HEK293 (cell line): Measurements from ENCODE around the gene LRRC74B.

ENCODE experiments used
- BCL11B ChIP-seq: fragments of 450-650 bp; formaldehyde crosslinking; IDR thresholded peaks from 2 replicates; pipeline ENCODE4 v1.5.1; 2016; ENCODE audit warnings: low read depth, missing biosample characterization, missing genetic modification characterization
- FEZF1 ChIP-seq: fragments of 450-650 bp; formaldehyde crosslinking; IDR thresholded peaks from 2 replicates; pipeline ENCODE4 v1.5.1; 2016; ENCODE audit warnings: missing biosample characterization, missing genetic modification characterization
- GLI4 ChIP-seq: fragments of 450-650 bp; formaldehyde crosslinking; IDR thresholded peaks from 2 replicates; pipeline ENCODE4 v1.5.1; 2016; ENCODE audit warnings: missing biosample characterization, missing genetic modification characterization
- KLF16 ChIP-seq: fragments of 450-650 bp; formaldehyde crosslinking; IDR thresholded peaks from 2 replicates; pipeline ENCODE4 v1.5.1; 2017; ENCODE audit warnings: missing biosample characterization, missing genetic modification characterization
- KLF9 ChIP-seq: fragments of 450-650 bp; formaldehyde crosslinking; IDR thresholded peaks from 2 replicates; pipeline ENCODE4 v1.5.1; 2016; ENCODE audit warnings: missing biosample characterization, missing genetic modification characterization, low read depth
- OSR2 ChIP-seq: fragments of 450-650 bp; formaldehyde crosslinking; IDR thresholded peaks from 2 replicates; pipeline ENCODE4 v1.5.1; 2016; ENCODE audit warnings: missing biosample characterization, missing genetic modification characterization
- SCRT1 ChIP-seq: fragments of 450-650 bp; formaldehyde crosslinking; IDR thresholded peaks from 2 replicates; pipeline ENCODE4 v1.5.1; 2016; ENCODE audit warnings: missing biosample characterization, missing genetic modification characterization, borderline replicate concordance
- SP3 ChIP-seq: fragments of 450-650 bp; formaldehyde crosslinking; IDR thresholded peaks from 2 replicates; pipeline ENCODE4 v1.5.1; 2016; ENCODE audit warnings: missing biosample characterization, missing genetic modification characterization
- ZBTB1 ChIP-seq: fragments of 450-650 bp; formaldehyde crosslinking; IDR thresholded peaks from 2 replicates; pipeline ENCODE4 v1.5.1; 2016; ENCODE audit warnings: missing biosample characterization, missing genetic modification characterization
- ZBTB20 ChIP-seq: fragments of 450-650 bp; formaldehyde crosslinking; IDR thresholded peaks from 2 replicates; pipeline ENCODE4 v1.5.1; 2016; ENCODE audit warnings: missing biosample characterization, missing genetic modification characterization
- ZBTB7A ChIP-seq: fragments of 450-650 bp; formaldehyde crosslinking; IDR thresholded peaks from 2 replicates; pipeline ENCODE4 v1.5.1; 2016; ENCODE audit warnings: low read depth, missing biosample characterization, missing genetic modification characterization
- ZFP3 ChIP-seq: fragments of 450-650 bp; formaldehyde crosslinking; IDR thresholded peaks from 2 replicates; pipeline ENCODE4 v1.5.1; 2016; ENCODE audit warnings: low read depth, missing biosample characterization, missing genetic modification characterization
- ZNF10 ChIP-seq: fragments of 450-650 bp; formaldehyde crosslinking; IDR thresholded peaks from 2 replicates; pipeline ENCODE4 v1.5.1; 2017; ENCODE audit warnings: missing biosample characterization, missing genetic modification characterization
- ZNF274 ChIP-seq, 2 experiments: fragments of 200-500 bp in 1 of 2; fragments of 450-650 bp in 1 of 2; sonication (Bioruptor generic) in 1 of 2; formaldehyde crosslinking in 1 of 2; IDR thresholded peaks; 2 replicates each; pipeline versions ENCODE4 v1.5.1 to v1.6.1; 2014 to 2016; ENCODE audit warnings: borderline replicate concordance in 1 of 2, inconsistent platforms in 1 of 2, low read length in 1 of 2, missing biosample characterization in 1 of 2, missing genetic modification characterization in 1 of 2
- ZNF335 ChIP-seq: fragments of 450-650 bp; formaldehyde crosslinking; conservative IDR thresholded peaks from 2 replicates; pipeline ENCODE4 v1.5.1; 2016; ENCODE audit warnings: missing biosample characterization, missing genetic modification characterization
- ZNF37A ChIP-seq: fragments of 450-650 bp; IDR thresholded peaks from 2 replicates; pipeline ENCODE4 v1.5.1; 2018; ENCODE audit warnings: missing biosample characterization, missing genetic modification characterization
- ZNF391 ChIP-seq: fragments of 450-650 bp; formaldehyde crosslinking; IDR thresholded peaks from 2 replicates; pipeline ENCODE4 v1.5.1; 2016; ENCODE audit warnings: low read depth, missing biosample characterization, missing genetic modification characterization, borderline replicate concordance
- ZNF394 ChIP-seq: fragments of 450-650 bp; formaldehyde crosslinking; IDR thresholded peaks from 2 replicates; pipeline ENCODE4 v1.5.1; 2016; ENCODE audit warnings: missing biosample characterization, missing genetic modification characterization, mild to moderate bottlenecking, moderate library complexity, borderline replicate concordance
- ZNF521 ChIP-seq: fragments of 450-650 bp; formaldehyde crosslinking; IDR thresholded peaks from 2 replicates; pipeline ENCODE4 v1.5.1; 2017; ENCODE audit warnings: missing biosample characterization, mild to moderate bottlenecking, missing genetic modification characterization
- ZNF677 ChIP-seq: fragments of 450-650 bp; IDR thresholded peaks from 2 replicates; pipeline ENCODE4 v1.5.0; 2018; ENCODE audit warnings: missing biosample characterization, mild to moderate bottlenecking, missing genetic modification characterization, moderate library complexity
- ZNF701 ChIP-seq: fragments of 450-650 bp; formaldehyde crosslinking; IDR thresholded peaks from 2 replicates; pipeline ENCODE4 v1.5.1; 2016; ENCODE audit warnings: missing biosample characterization, missing genetic modification characterization
- ZNF792 ChIP-seq: fragments of 450-650 bp; formaldehyde crosslinking; IDR thresholded peaks from 2 replicates; pipeline ENCODE4 v1.5.1; 2016; ENCODE audit warnings: missing biosample characterization, missing genetic modification characterization
- ZNF830 ChIP-seq: fragments of 450-650 bp; IDR thresholded peaks from 2 replicates; pipeline ENCODE4 v1.5.0; 2018; ENCODE audit warnings: missing biosample characterization, missing genetic modification characterization, low read depth, mild to moderate bottlenecking, moderate library complexity
- ZSCAN16 ChIP-seq: fragments of 450-650 bp; formaldehyde crosslinking; IDR thresholded peaks from 2 replicates; pipeline ENCODE4 v1.5.1; 2016; ENCODE audit warnings: missing biosample characterization, missing genetic modification characterization
- ZSCAN23 ChIP-seq: fragments of 450-650 bp; formaldehyde crosslinking; IDR thresholded peaks from 2 replicates; pipeline ENCODE4 v1.5.1; 2016; ENCODE audit warnings: missing biosample characterization, missing genetic modification characterization
- ZSCAN30 ChIP-seq: fragments of 450-650 bp; IDR thresholded peaks from 2 replicates; pipeline ENCODE4 v1.5.1; 2018; ENCODE audit warnings: missing biosample characterization, mild to moderate bottlenecking, missing genetic modification characterization, moderate library complexity
- TF ChIP-seq, protein P1 (sequence below): fragments of 450-650 bp; formaldehyde crosslinking; IDR thresholded peaks from 2 replicates; pipeline ENCODE4 v1.5.1; 2016; ENCODE audit warnings: missing biosample characterization, missing genetic modification characterization
- TF ChIP-seq, protein P2 (sequence below): fragments of 450-650 bp; formaldehyde crosslinking; IDR thresholded peaks from 2 replicates; pipeline ENCODE4 v1.5.1; 2016; ENCODE audit warnings: missing biosample characterization, missing genetic modification characterization, borderline replicate concordance
- TF ChIP-seq, protein P3 (sequence below): fragments of 450-650 bp; formaldehyde crosslinking; optimal IDR thresholded peaks from 2 replicates; pipeline ENCODE3; 2016; ENCODE audit warnings: missing biosample characterization, mild to moderate bottlenecking, missing genetic modification characterization
- TF ChIP-seq, protein P4 (sequence below): fragments of 450-650 bp; formaldehyde crosslinking; IDR thresholded peaks from 2 replicates; pipeline ENCODE4 v1.5.1; 2016; ENCODE audit warnings: missing biosample characterization, missing genetic modification characterization

The LRRC74B gene

DNA sequence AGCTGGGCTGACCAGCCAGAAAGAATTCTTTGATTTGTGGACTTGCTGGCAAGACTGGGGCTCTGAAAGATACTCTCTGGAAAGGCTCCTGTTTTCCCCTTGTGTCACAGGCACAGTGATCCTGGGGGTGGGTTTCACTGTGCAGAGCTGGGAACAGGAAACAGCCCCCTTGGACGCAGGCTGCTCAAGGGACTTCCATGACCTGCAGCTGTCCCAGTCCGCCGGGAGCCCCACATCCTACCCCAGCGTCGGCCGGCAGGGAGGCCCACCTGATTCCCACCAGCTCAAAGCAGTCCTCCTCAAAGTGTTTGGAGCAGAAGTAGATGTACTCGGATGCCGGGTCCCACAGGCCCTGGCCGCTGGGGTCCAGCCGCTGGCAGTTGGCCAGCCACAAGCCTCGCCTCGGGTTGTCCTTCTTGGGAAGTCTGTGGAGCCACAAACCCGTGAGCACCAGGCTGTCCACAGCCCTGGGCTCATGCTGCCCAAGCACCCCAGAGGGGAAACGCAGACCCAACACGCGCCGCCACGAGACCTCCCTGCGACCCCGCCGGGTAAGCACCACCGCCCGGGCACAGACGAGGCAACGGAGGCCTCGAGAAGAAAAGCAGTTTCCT, 44.7 kb upstream of the LRRC74B start (continued):
- TF ChIP-seq ZNF521 (tag by site-specific recombination) (no peak), SP3 (tag by site-specific recombination) (no peak), ZBTB7A (tag by site-specific recombination) (peak; percentile 87), ZBTB1 (no peak; the same call in 1 of the 2 replicates), ZNF701 (tag by site-specific recombination) (0 out of 2 replicates have a peak, but pooled peaks have one; percentile 24), SCRT1 (tag by site-specific recombination) (no peak), ZFP3 (tag by site-specific recombination) (no peak), ZNF677 (tag by site-specific recombination) (no peak), KLF16 (tag by site-specific recombination) (no peak), ZNF391 (no peak), ZNF335 (tag by site-specific recombination) (peak; percentile 67), ZNF394 (tag by site-specific recombination) (no peak), ZNF37A (tag by site-specific recombination) (no peak), ZNF830 (no peak), ZNF10 (tag by site-specific recombination) (no peak), ZSCAN23 (tag by site-specific recombination) (no peak), ZSCAN16 (no peak), KLF9 (tag by site-specific recombination) (0 out of 2 replicates have a peak, but pooled peaks have one; percentile 11), ZNF792 (tag by site-specific recombination) (0 out of 2 replicates have a peak, but pooled peaks have one; percentile 81), FEZF1 (tag by site-specific recombination) (no peak), BCL11B (no peak), GLI4 (tag by site-specific recombination) (0 out of 2 replicates have a peak, but pooled peaks have one; percentile 53), ZBTB20 (tag by site-specific recombination) (peak; percentile 58; the same call in 1 of the 2 replicates), OSR2 (tag by site-specific recombination) (no peak), ZSCAN30 (tag by site-specific recombination) (no peak), ZNF274 (IDR thresholded peaks at IDR 0.05; ENCODE audit: low read length) (no peak), ZNF274 (tag by site-specific recombination; IDR thresholded peaks at IDR 0.05; ENCODE audit: borderline replicate concordance) (no peak)
- TF ChIP-seq, protein P1, sequence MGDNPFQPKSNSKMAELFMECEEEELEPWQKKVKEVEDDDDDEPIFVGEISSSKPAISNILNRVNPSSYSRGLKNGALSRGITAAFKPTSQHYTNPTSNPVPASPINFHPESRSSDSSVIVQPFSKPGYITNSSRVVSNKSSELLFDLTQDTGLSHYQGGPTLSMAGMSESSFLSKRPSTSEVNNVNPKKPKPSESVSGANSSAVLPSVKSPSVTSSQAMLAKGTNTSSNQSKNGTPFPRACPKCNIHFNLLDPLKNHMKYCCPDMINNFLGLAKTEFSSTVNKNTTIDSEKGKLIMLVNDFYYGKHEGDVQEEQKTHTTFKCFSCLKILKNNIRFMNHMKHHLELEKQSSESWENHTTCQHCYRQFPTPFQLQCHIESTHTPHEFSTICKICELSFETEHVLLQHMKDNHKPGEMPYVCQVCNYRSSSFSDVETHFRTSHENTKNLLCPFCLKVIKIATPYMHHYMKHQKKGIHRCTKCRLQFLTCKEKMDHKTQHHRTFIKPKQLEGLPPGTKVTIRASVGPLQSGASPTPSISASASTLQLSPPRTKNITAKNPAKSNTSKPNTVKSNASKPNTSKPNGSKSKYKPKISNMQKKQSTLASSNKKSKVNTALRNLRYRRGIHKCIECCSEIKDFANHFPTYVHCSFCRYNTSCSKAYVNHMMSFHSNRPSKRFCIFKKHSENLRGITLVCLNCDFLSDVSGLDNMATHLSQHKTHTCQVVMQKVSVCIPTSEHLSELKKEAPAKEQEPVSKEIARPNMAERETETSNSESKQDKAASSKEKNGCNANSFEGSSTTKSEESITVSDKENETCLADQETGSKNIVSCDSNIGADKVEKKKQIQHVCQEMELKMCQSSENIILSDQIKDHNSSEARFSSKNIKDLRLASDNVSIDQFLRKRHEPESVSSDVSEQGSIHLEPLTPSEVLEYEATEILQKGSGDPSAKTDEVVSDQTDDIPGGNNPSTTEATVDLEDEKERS = no peak
- TF ChIP-seq, protein P2, sequence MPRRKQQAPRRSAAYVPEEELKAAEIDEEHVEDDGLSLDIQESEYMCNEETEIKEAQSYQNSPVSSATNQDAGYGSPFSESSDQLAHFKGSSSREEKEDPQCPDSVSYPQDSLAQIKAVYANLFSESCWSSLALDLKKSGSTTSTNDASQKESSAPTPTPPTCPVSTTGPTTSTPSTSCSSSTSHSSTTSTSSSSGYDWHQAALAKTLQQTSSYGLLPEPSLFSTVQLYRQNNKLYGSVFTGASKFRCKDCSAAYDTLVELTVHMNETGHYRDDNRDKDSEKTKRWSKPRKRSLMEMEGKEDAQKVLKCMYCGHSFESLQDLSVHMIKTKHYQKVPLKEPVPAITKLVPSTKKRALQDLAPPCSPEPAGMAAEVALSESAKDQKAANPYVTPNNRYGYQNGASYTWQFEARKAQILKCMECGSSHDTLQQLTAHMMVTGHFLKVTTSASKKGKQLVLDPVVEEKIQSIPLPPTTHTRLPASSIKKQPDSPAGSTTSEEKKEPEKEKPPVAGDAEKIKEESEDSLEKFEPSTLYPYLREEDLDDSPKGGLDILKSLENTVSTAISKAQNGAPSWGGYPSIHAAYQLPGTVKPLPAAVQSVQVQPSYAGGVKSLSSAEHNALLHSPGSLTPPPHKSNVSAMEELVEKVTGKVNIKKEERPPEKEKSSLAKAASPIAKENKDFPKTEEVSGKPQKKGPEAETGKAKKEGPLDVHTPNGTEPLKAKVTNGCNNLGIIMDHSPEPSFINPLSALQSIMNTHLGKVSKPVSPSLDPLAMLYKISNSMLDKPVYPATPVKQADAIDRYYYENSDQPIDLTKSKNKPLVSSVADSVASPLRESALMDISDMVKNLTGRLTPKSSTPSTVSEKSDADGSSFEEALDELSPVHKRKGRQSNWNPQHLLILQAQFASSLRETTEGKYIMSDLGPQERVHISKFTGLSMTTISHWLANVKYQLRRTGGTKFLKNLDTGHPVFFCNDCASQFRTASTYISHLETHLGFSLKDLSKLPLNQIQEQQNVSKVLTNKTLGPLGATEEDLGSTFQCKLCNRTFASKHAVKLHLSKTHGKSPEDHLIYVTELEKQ (tag by site-specific recombination) = no peak
- TF ChIP-seq, protein P3, sequence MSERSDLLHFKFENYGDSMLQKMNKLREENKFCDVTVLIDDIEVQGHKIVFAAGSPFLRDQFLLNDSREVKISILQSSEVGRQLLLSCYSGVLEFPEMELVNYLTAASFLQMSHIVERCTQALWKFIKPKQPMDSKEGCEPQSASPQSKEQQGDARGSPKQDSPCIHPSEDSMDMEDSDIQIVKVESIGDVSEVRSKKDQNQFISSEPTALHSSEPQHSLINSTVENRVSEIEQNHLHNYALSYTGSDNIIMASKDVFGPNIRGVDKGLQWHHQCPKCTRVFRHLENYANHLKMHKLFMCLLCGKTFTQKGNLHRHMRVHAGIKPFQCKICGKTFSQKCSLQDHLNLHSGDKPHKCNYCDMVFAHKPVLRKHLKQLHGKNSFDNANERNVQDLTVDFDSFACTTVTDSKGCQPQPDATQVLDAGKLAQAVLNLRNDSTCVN (tag by site-specific recombination) = no peak
- TF ChIP-seq, protein P4, sequence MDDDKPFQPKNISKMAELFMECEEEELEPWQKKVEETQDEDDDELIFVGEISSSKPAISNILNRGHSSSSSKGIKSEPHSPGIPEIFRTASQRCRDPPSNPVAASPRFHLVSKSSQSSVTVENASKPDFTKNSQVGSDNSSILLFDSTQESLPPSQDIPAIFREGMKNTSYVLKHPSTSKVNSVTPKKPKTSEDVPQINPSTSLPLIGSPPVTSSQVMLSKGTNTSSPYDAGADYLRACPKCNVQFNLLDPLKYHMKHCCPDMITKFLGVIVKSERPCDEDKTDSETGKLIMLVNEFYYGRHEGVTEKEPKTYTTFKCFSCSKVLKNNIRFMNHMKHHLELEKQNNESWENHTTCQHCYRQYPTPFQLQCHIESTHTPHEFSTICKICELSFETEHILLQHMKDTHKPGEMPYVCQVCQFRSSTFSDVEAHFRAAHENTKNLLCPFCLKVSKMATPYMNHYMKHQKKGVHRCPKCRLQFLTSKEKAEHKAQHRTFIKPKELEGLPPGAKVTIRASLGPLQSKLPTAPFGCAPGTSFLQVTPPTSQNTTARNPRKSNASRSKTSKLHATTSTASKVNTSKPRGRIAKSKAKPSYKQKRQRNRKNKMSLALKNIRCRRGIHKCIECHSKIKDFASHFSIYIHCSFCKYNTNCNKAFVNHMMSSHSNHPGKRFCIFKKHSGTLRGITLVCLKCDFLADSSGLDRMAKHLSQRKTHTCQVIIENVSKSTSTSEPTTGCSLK = no peak
